ENCODE measurements around the gene OST4.

Gene OST4

GRCh38 chr2:27092696-27093429 lies 21.4 kb upstream of the OST4 start:
- FAIRE-seq, result no peak

GRCh38 chr2:27091746-27092695 lies 20.6 kb upstream of the OST4 start:
- no peak for FAIRE-seq

GRCh38 chr2:27089111-27089954 lies 17.9 kb upstream of the OST4 start:
- FAIRE-seq, result no peak

- FAIRE-seq, result no peak
Measured at GRCh38 chr2:27088634-27089033, 17.2 kb upstream of the OST4 start.

DNA sequence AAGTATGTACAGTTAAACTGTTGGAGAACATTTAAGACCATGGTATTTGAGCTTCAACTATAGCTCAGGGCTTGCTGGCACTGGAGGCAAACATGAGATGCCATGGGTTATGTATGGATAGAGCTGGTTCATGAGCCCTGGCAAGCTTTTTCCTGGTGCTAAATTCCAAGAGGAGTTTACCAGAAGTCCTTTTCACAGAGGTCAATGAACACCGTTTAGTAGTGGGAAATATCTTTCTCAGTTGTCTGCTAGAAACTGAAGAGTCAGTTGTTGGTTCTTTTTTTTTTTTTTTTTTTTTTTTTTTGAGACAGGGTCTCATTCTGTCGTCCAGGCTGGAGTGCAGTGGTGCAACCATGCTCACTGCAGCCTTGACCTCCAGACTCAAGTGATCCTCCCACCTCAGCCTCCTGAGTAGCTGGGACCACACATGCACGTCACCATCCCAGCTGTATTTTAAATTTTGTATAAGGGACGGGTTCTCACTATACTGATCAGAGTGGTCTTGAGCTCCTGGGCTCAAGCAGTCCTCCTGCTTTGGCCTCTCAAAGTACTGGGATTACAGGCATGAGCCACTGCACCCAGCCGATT lies 16.5 kb upstream of the OST4 start:
- no peak for FAIRE-seq

GRCh38 chr2:27086724-27087593 lies 15.5 kb upstream of the OST4 start, which contains the start of gene KHK:
TSS of gene KHK (plus strand) at chr2:27086772. CDS start at chr2:27087260, 488 bp downstream.
- no peak for FAIRE-seq

- FAIRE-seq, result no peak
Measured at GRCh38 chr2:27086090-27086723, 14.8 kb upstream of the OST4 start.

DNA sequence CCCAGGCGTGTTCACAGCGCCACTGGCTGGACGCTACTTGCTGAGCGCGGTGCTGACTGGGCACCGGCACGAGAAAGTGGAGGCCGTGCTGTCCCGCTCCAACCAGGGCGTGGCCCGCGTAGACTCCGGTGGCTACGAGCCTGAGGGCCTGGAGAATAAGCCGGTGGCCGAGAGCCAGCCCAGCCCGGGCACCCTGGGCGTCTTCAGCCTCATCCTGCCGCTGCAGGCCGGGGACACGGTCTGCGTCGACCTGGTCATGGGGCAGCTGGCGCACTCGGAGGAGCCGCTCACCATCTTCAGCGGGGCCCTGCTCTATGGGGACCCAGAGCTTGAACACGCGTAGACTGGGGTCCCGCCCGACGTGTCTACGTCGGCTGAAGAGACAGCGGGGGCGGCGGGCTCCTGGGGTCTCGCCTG lies 14.2 kb upstream of the OST4 start:
- FAIRE-seq, result no peak

GRCh38 chr2:27085062-27085672 lies 13.7 kb upstream of the OST4 start:
- FAIRE-seq, result no peak

- no peak for FAIRE-seq
Measured at GRCh38 chr2:27084297-27085061, 13.0 kb upstream of the OST4 start.

GRCh38 chr2:27083410-27084296 lies 12.2 kb upstream of the OST4 start:
- FAIRE-seq, result no peak

GRCh38 chr2:27082773-27083409 lies 11.4 kb upstream of the OST4 start:
- no peak for FAIRE-seq

DNA sequence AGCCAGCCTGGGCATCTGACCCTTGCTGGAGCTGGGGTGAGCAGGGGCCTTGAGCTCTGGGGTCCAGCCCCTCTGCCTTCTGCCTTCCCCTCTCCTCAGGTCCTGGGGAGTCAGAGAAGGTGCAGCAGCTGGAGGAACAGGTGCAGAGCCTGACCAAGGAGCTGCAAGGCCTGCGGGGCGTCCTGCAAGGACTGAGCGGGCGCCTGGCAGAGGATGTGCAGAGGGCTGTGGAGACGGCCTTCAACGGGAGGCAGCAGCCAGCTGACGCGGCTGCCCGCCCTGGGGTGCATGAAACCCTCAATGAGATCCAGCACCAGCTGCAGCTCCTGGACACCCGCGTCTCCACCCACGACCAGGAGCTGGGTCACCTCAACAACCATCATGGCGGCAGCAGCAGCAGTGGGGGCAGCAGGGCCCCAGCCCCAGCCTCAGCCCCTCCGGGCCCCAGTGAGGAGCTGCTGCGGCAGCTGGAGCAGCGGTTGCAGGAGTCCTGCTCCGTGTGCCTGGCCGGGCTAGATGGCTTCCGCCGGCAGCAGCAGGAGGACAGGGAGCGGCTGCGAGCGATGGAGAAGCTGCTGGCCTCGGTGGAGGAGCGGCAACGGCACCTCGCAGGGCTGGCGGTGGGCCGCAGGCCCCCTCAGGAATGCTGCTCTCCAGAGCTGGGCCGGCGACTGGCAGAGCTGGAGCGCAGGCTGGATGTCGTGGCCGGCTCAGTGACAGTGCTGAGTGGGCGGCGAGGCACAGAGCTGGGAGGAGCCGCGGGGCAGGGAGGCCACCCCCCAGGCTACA lies 10.7 kb upstream of the OST4 start:
- FAIRE-seq, result no peak

GRCh38 chr2:27080603-27080936 lies 9.1 kb upstream of the OST4 start:
- FAIRE-seq, result no peak

DNA sequence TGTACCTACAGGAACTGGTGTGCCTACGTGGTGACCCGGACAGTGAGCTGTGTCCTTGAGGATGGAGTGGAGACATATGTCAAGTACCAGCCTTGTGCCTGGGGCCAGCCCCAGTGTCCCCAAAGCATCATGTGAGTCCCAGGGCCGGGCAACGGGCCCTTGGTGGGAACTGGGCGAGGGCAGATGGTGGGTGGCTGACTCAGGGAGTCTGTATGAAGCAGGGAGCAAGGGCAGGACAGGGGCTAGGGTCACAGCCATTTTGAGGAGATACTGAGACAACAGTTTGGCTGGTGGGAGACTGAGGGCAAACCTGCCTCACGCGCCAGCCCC lies 8.7 kb upstream of the OST4 start:
- no peak for FAIRE-seq

GRCh38 chr2:27079233-27080139 lies 8.0 kb upstream of the OST4 start:
- no peak for FAIRE-seq

All from endometrium (tissue), 2 donors.